Measurements from ENCODE around the gene PPCDC. TPM values are rescaled to one million over a fixed set of nuclear protein-coding genes. Genes with fewer than 3 reads are reported as not detected.

PPCDC gene
- total and polyA plus RNA-seq, 2 donors (not counting 1 experiment from before 2014, with no cell fraction given) = 6.3 to 8.0 TPM

- no peak for DNase-seq (ENCODE audit: low read depth in 2 of 2)
- Histone ChIP-seq H3K27ac (ENCODE audit: insufficient read depth, low read length) (no peak overlapping the region), H3K27me3 (ENCODE audit: control insufficient read depth, insufficient read depth, low read length) (peaks cover 16% of the 10 kb centered on the region), H3K4me1 (ENCODE audit: control insufficient read depth, extremely low read depth, insufficient read depth, low read length) (no peaks in the 10 kb centered on the region), H3K9ac (ENCODE audit: insufficient read depth, low read length) (no peak overlapping the region), H3K4me3 (replicated peaks in 1 of 4; ENCODE audit: control extremely low read depth in 1 of 4, insufficient read depth in 1 of 4, low read depth in 3 of 4, low read length in 4 of 4) (no peak overlapping the region), H3K79me2 (ENCODE audit: control insufficient read depth, insufficient read depth, low read length) (no peaks in the 10 kb centered on the region), H3K36me3 (ENCODE audit: control insufficient read depth, insufficient read depth, low read length) (no peaks in the 10 kb centered on the region), H3K4me2 (ENCODE audit: extremely low read depth, insufficient read depth, low read length) (no peak overlapping the region), H2AFZ (ENCODE audit: low read length) (no peak overlapping the region), H3K9me3 (ENCODE audit: control insufficient read depth, insufficient read depth, low read depth, low read length) (no peaks in the 10 kb centered on the region), H4K20me1 (ENCODE audit: control insufficient read depth, extremely low read depth, insufficient read depth, low read length) (no peaks in the 10 kb centered on the region)
- no peak for TF ChIP-seq EZH2 (IDR thresholded peaks at IDR 0.05; ENCODE audit: low read length, missing control alignments)
Measured at GRCh38 chr15:74997543-74997942, 25.8 kb upstream of the PPCDC start.

DNA sequence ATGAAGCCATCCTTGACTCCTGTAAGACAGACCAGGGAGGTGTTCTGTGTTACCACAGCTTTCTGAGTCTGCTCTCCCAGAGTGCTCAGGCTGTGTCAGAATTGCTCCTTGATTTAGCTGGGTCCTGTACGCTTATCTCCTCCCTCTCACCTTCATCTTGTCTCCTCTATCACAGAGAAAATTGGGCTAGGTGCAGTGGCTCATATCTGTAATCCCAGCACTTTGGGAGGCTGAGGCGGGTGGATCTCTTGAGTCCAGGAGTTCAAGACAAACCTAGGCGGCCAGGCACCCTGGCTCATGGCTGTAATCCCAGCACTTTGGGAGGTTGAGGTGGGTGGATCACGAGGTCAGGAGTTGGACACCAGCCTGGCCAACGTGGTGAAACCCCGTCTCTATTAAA lies 22.1 kb upstream of the PPCDC start:
- TF ChIP-seq CTCF (conservative IDR thresholded peaks at IDR 0.05 in 1 of 2, IDR thresholded peaks at IDR 0.05 in 1 of 2; ENCODE audit: low read depth in 1 of 2, low read length in 2 of 2) (no peak), EZH2 (IDR thresholded peaks at IDR 0.05; ENCODE audit: low read length, missing control alignments) (no peak)

GRCh38 chr15:75002398-75002797 lies 21.0 kb upstream of the PPCDC start:
- no peak for TF ChIP-seq CTCF (conservative IDR thresholded peaks at IDR 0.05 in 1 of 2, IDR thresholded peaks at IDR 0.05 in 1 of 2; ENCODE audit: low read depth in 1 of 2, low read length in 2 of 2)
- no peaks in the 10 kb centered on the region for H4K20me1 ChIP-seq (ENCODE audit: control insufficient read depth, extremely low read depth, insufficient read depth, low read length)
- H3K9ac ChIP-seq (ENCODE audit: insufficient read depth, low read length) = no peak overlapping the region
- H3K4me3 ChIP-seq (replicated peaks in 1 of 4; ENCODE audit: control extremely low read depth in 1 of 4, insufficient read depth in 1 of 4, low read depth in 3 of 4, low read length in 4 of 4) = no peak overlapping the region
- H3K27me3 ChIP-seq (ENCODE audit: control insufficient read depth, insufficient read depth, low read length) = peaks cover 5% of the 10 kb centered on the region
- H2AFZ ChIP-seq (ENCODE audit: low read length) = no peak overlapping the region
- H3K9me3 ChIP-seq (ENCODE audit: control insufficient read depth, insufficient read depth, low read depth, low read length) = no peaks in the 10 kb centered on the region
- H3K79me2 ChIP-seq (ENCODE audit: control insufficient read depth, insufficient read depth, low read length) = no peaks in the 10 kb centered on the region
- H3K4me2 ChIP-seq (ENCODE audit: extremely low read depth, insufficient read depth, low read length) = no peak overlapping the region
- H3K27ac ChIP-seq (ENCODE audit: insufficient read depth, low read length) = no peak overlapping the region
- no peak for DNase-seq (ENCODE audit: low read depth in 2 of 2)
- H3K36me3 ChIP-seq (ENCODE audit: control insufficient read depth, insufficient read depth, low read length) = no peaks in the 10 kb centered on the region
- no peaks in the 10 kb centered on the region for H3K4me1 ChIP-seq (ENCODE audit: control insufficient read depth, extremely low read depth, insufficient read depth, low read length)

More for the DNA sequence above, 22.1 kb upstream of the PPCDC start:
- Histone ChIP-seq H3K4me3 (replicated peaks in 1 of 4; ENCODE audit: control extremely low read depth in 1 of 4, insufficient read depth in 1 of 4, low read depth in 3 of 4, low read length in 4 of 4) (no peak overlapping the region), H3K9me3 (ENCODE audit: control insufficient read depth, insufficient read depth, low read depth, low read length) (no peaks in the 10 kb centered on the region), H2AFZ (ENCODE audit: low read length) (no peak overlapping the region), H3K27ac (ENCODE audit: insufficient read depth, low read length) (no peak overlapping the region), H3K27me3 (ENCODE audit: control insufficient read depth, insufficient read depth, low read length) (peaks cover 13% of the 10 kb centered on the region), H3K36me3 (ENCODE audit: control insufficient read depth, insufficient read depth, low read length) (no peaks in the 10 kb centered on the region), H3K9ac (ENCODE audit: insufficient read depth, low read length) (no peak overlapping the region), H3K4me1 (ENCODE audit: control insufficient read depth, extremely low read depth, insufficient read depth, low read length) (no peaks in the 10 kb centered on the region), H4K20me1 (ENCODE audit: control insufficient read depth, extremely low read depth, insufficient read depth, low read length) (no peaks in the 10 kb centered on the region), H3K4me2 (ENCODE audit: extremely low read depth, insufficient read depth, low read length) (no peak overlapping the region), H3K79me2 (ENCODE audit: control insufficient read depth, insufficient read depth, low read length) (no peaks in the 10 kb centered on the region)
- DNase-seq (ENCODE audit: low read depth in 2 of 2) = no peak

All from fibroblast of lung (primary cell).